ENCODE measurements around the gene IGF2R. TPM values are rescaled to one million over a fixed set of nuclear protein-coding genes. Genes with fewer than 3 reads are reported as not detected.

Gene IGF2R
- total and polyA plus RNA-seq, 2 of the 13 experiments (the other 11 are each of a cell fraction or from before 2014, with no cell fraction given), result 38.3 to 70.0 TPM

GRCh38 chr6:160010067-160010466 lies 41.2 kb downstream of the IGF2R start:
- 98% methylated on average over 8 of the region's 8 CpGs for WGBS (ENCODE audit: low lambda C conversion rate)
- H3K4me3 ChIP-seq (replicated peaks in 1 of 3; ENCODE audit: insufficient read depth in 1 of 3, low read depth in 2 of 3, low read length in 3 of 3), result no peak overlapping the region
- in situ Hi-C loops (cut with HindIII; ENCODE audit: extremely low pct_ligation_motif_present, low pct_unique_long_range_greater_than_20kb), result no loop called here
- CTCF ChIA-PET (ENCODE audit: low intra/inter-chr PET ratio, low total read pairs), result no interaction called here
- H3K36me3 ChIP-seq (replicated peaks in 1 of 2; ENCODE audit: control insufficient read depth in 1 of 2, insufficient read depth in 2 of 2, low read length in 2 of 2), result peaks cover 15 to 40% of the 10 kb centered on the region in 2 experiments
- H4K20me1 ChIP-seq (ENCODE audit: insufficient read depth, low read length), result peaks cover 17% of the 10 kb centered on the region
- H3K79me2 ChIP-seq (ENCODE audit: insufficient read depth, low read length), result peaks cover 26% of the 10 kb centered on the region
- no peak overlapping the region for H2AFZ ChIP-seq (ENCODE audit: low read length)
- TF ChIP-seq ZMAT3 (CRISPR knock-in tag; conservative IDR thresholded peaks at IDR 0.05), result no peak
- TF ChIP-seq MTF2 (CRISPR knock-in tag; IDR thresholded peaks at IDR 0.05; ENCODE audit: borderline replicate concordance), result no peak
- TF ChIP-seq ZNF660 (CRISPR knock-in tag; IDR thresholded peaks at IDR 0.05; ENCODE audit: borderline replicate concordance, low read depth), result no peak
- TF ChIP-seq PRMT3 (CRISPR knock-in tag; IDR thresholded peaks at IDR 0.05; ENCODE audit: borderline replicate concordance, low read depth), result no peak
- TF ChIP-seq TP53 (CRISPR knock-in tag; conservative IDR thresholded peaks at IDR 0.05), result no peak
- no peaks in the 10 kb centered on the region for H3K27me3 ChIP-seq (ENCODE audit: control insufficient read depth in 1 of 2, insufficient read depth in 2 of 2, low read length in 2 of 2)
- no peak overlapping the region for H3K4me2 ChIP-seq (ENCODE audit: low read depth, low read length)
- POLR2A ChIA-PET, result no interaction called here
- H3K9me3 ChIP-seq (ENCODE audit: low read length), result no peaks in the 10 kb centered on the region
- DNase-seq (ENCODE audit: low spot score) (no peak), FAIRE-seq (no peak), ATAC-seq (no peak)
- BruUV-seq (replicated peaks), result no TSS peak
- H3K27ac ChIP-seq (ENCODE audit: extremely low read length, insufficient read depth, low read length), result no peak overlapping the region
- H3K4me1 ChIP-seq (ENCODE audit: insufficient read depth, low read length), result peaks cover 19% of the 10 kb centered on the region
- intact Hi-C loops (cut with micrococcal nuclease; ENCODE audit: unreplicated experiment), result no loop called here
- H3K9ac ChIP-seq (ENCODE audit: insufficient read depth, low read depth, low read length), result no peak overlapping the region

- peaks cover 6% of the 10 kb centered on the region; the same call in 1 of the 2 replicates for H4K20me1 ChIP-seq (ENCODE audit: insufficient read depth, low read length)
- POLR2A ChIA-PET, result no interaction called here
- no peaks in the 10 kb centered on the region for H3K27me3 ChIP-seq (ENCODE audit: control insufficient read depth in 1 of 2, insufficient read depth in 2 of 2, low read length in 2 of 2)
- peaks cover 2% of the 10 kb centered on the region for H3K79me2 ChIP-seq (ENCODE audit: insufficient read depth, low read length)
- in situ Hi-C loops (cut with HindIII; ENCODE audit: extremely low pct_ligation_motif_present, low pct_unique_long_range_greater_than_20kb), result no loop called here
- WGBS (ENCODE audit: low lambda C conversion rate), result 76% methylated on average over 4 of the region's 4 CpGs
- peaks cover 17 to 53% of the 10 kb centered on the region in 2 experiments for H3K36me3 ChIP-seq (replicated peaks in 1 of 2; ENCODE audit: control insufficient read depth in 1 of 2, insufficient read depth in 2 of 2, low read length in 2 of 2)
- H3K27ac ChIP-seq (ENCODE audit: extremely low read length, insufficient read depth, low read length), result no peak overlapping the region
- intact Hi-C loops (cut with micrococcal nuclease; ENCODE audit: unreplicated experiment), result no loop called here
- no peaks in the 10 kb centered on the region for H3K9me3 ChIP-seq (ENCODE audit: low read length)
- H3K4me3 ChIP-seq (replicated peaks in 1 of 3; ENCODE audit: insufficient read depth in 1 of 3, low read depth in 2 of 3, low read length in 3 of 3), result no peak overlapping the region
- ATAC-seq, result peak; percentile 86
- no peak overlapping the region for H3K9ac ChIP-seq (ENCODE audit: insufficient read depth, low read depth, low read length)
- no peak overlapping the region for H3K4me2 ChIP-seq (ENCODE audit: low read depth, low read length)
- BruUV-seq (replicated peaks), result no TSS peak
- CTCF ChIA-PET (ENCODE audit: low intra/inter-chr PET ratio, low total read pairs), result no interaction called here
- peaks cover 19% of the 10 kb centered on the region for H3K4me1 ChIP-seq (ENCODE audit: insufficient read depth, low read length)
- peak; percentile 16 for DNase-seq (ENCODE audit: low spot score)
- no peak for FAIRE-seq
- H2AFZ ChIP-seq (ENCODE audit: low read length), result no peak overlapping the region
- TF ChIP-seq, protein P1, sequence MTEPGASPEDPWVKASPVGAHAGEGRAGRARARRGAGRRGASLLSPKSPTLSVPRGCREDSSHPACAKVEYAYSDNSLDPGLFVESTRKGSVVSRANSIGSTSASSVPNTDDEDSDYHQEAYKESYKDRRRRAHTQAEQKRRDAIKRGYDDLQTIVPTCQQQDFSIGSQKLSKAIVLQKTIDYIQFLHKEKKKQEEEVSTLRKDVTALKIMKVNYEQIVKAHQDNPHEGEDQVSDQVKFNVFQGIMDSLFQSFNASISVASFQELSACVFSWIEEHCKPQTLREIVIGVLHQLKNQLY (CRISPR knock-in tag; IDR thresholded peaks at IDR 0.05), result no peak
- TF ChIP-seq TEAD2 (CRISPR knock-in tag; IDR thresholded peaks at IDR 0.05) (no peak), SMAD9 (CRISPR knock-in tag; IDR thresholded peaks at IDR 0.05) (no peak), TCF12 (IDR thresholded peaks at IDR 0.05) (no peak), TCF12 (CRISPR knock-in tag; IDR thresholded peaks at IDR 0.05) (no peak), ZNF547 (CRISPR knock-in tag; IDR thresholded peaks at IDR 0.05) (no peak), ZNF614 (CRISPR knock-in tag; IDR thresholded peaks at IDR 0.05; ENCODE audit: borderline replicate concordance) (peak; percentile 54; the same call in 1 of the 2 replicates), HMG20B (CRISPR knock-in tag; conservative IDR thresholded peaks at IDR 0.05) (no peak), ELF1 (CRISPR knock-in tag; IDR thresholded peaks at IDR 0.05) (peak; percentile 12; the same call in 1 of the 2 replicates), KDM5B (CRISPR knock-in tag; IDR thresholded peaks at IDR 0.05; ENCODE audit: borderline replicate concordance) (no peak), SOX13 (IDR thresholded peaks at IDR 0.05) (no peak), SOX13 (CRISPR knock-in tag; conservative IDR thresholded peaks at IDR 0.05 in 1 of 2, IDR thresholded peaks at IDR 0.05 in 1 of 2) (peak in 1 of 2 experiments; percentile 14; a peak in 1 of 4 replicates), TEAD3 (CRISPR knock-in tag; optimal IDR thresholded peaks at IDR 0.05; ENCODE audit: borderline replicate concordance) (peak; percentile 8), SP4 (CRISPR knock-in tag; IDR thresholded peaks at IDR 0.05) (no peak), ZNF703 (CRISPR knock-in tag; IDR thresholded peaks at IDR 0.05; ENCODE audit: borderline replicate concordance) (no peak)
Observed at GRCh38 chr6:160013987-160014868, 45.3 kb downstream of the IGF2R start.

Measured in HepG2 (cell line).